Measurements from ENCODE around the gene TRIM2. TPM values are rescaled to one million over a fixed set of nuclear protein-coding genes. Genes with fewer than 3 reads are reported as not detected.
A peak's percentile ranks its signal among the peaks of the same experiment; 100 is the strongest.

TRIM2 gene
- total RNA-seq, 2 experiments from 2014 or later = 1.7 to 2.9 TPM

DNA sequence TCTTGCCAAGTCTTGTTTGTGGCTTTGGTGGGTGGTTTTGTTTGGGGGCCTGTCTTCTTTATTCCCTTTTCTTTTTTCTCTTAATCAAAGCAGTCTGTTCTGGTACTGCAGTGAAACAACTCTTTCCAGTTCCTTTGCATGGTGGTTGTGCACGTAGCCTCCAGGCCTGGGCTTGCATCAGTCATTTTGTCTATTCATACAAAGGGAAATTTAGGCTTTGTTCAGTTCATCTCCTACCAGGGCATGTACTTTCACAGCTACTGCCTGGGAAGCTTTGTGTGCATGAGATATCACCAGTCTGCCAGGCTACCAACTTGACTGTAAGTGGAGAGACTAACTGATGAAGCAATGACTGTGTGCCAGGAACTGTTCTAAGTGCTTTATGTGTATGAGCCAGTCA, 8.5 kb downstream of the TRIM2 start:
- no peak overlapping the region for H3K27ac Mint-ChIP-seq
- H3K4me3 Mint-ChIP-seq = no peak overlapping the region
- ChIA-PET POLR2A (no interaction called here), CTCF (interaction anchor here (1.1 kb wide), 1 partner anchor 277 kb away, joined by 3 read pairs; the partner anchor contains the start of gene FHDC1)
- DNase-seq = no peak
- intact Hi-C loops (cut with micrococcal nuclease) = no loop called here
- H3K36me3 Mint-ChIP-seq = no peaks in the 10 kb centered on the region
- peaks cover 14% of the 10 kb centered on the region for H3K4me1 Mint-ChIP-seq (ENCODE audit: low read depth)
- peaks cover 2% of the 10 kb centered on the region for H3K9me3 Mint-ChIP-seq
- peaks cover 2% of the 10 kb centered on the region for H3K27me3 Mint-ChIP-seq

DNA sequence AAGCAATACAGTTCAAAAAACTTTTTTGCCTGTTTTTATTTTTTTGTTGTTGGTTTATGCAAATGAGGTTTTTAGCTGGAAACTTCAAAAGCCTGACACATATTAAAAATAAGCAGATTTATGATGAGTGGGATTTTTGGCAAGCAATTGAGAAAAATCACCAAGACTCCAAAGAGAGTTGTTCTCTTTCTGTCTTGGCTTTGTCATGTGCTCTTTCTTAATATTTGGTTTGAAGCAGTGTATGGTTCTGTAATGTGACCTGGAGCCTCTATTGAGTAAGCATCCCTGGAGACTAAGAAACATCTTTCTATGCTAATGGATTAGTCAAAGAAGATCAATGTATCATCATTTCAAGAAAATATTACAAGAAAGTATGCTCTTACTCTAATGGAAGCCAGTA, 11.7 kb downstream of the TRIM2 start:
- POLR2A ChIA-PET = no interaction called here
- no peak for DNase-seq
- Mint-ChIP-seq H3K9me3 (peaks cover 2% of the 10 kb centered on the region), H3K36me3 (no peaks in the 10 kb centered on the region), H3K4me1 (ENCODE audit: low read depth) (peaks cover 14% of the 10 kb centered on the region), H3K27ac (no peak overlapping the region), H3K4me3 (no peak overlapping the region), H3K27me3 (peaks cover 2% of the 10 kb centered on the region)
- intact Hi-C loops (cut with micrococcal nuclease) = no loop called here
- CTCF ChIA-PET = no interaction called here

GRCh38 chr4:153216546-153216945, 12.3 kb downstream of the TRIM2 start:
- intact Hi-C loops (cut with micrococcal nuclease) = no loop called here
- POLR2A ChIA-PET = no interaction called here
- Mint-ChIP-seq H3K9me3 (peaks cover 2% of the 10 kb centered on the region), H3K27me3 (peaks cover 2% of the 10 kb centered on the region), H3K4me3 (no peak overlapping the region), H3K4me1 (ENCODE audit: low read depth) (peaks cover 16% of the 10 kb centered on the region), H3K27ac (no peak overlapping the region), H3K36me3 (no peaks in the 10 kb centered on the region)
- no peak for DNase-seq
- CTCF ChIA-PET = no interaction called here

DNA sequence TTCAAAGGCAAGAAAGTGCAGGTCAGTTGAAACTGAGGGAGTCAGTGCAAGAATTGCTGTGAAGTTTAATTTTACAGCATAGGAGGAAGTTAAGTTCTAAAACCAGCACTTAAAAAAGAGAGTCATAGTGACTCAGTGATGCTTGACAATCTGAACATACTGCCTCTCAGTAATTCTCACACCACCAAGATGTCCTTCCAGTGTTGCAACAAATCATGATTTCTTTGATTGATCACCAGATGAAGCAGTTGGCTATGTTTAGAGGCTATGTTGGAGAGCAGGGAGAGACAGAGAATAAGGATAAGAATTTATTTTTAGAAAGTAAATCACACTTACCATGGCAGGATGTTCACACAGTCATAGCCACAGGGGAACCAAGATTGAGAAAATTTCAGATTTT, 13.2 kb downstream of the TRIM2 start:
- Mint-ChIP-seq H3K4me3 (no peak overlapping the region), H3K27me3 (peaks cover 2% of the 10 kb centered on the region), H3K27ac (no peak overlapping the region), H3K9me3 (no peaks in the 10 kb centered on the region), H3K36me3 (no peaks in the 10 kb centered on the region), H3K4me1 (ENCODE audit: low read depth) (peaks cover 17% of the 10 kb centered on the region)
- POLR2A ChIA-PET = no interaction called here
- intact Hi-C loops (cut with micrococcal nuclease) = no loop called here
- DNase-seq = no peak
- CTCF ChIA-PET = no interaction called here

GRCh38 chr4:153218961-153219360, 14.7 kb downstream of the TRIM2 start:
- H3K36me3 Mint-ChIP-seq = peaks cover 1% of the 10 kb centered on the region
- H3K9me3 Mint-ChIP-seq = no peaks in the 10 kb centered on the region
- intact Hi-C loops (cut with micrococcal nuclease) = no loop called here
- no peak for DNase-seq
- ChIA-PET CTCF (no interaction called here), POLR2A (interaction anchor here (0.6 kb wide), 1 partner anchor 11 kb away, joined by 3 read pairs; no protein-coding TSS in a partner anchor)
- H3K27ac Mint-ChIP-seq = no peak overlapping the region
- H3K4me3 Mint-ChIP-seq = no peak overlapping the region
- H3K27me3 Mint-ChIP-seq = peaks cover 2% of the 10 kb centered on the region
- H3K4me1 Mint-ChIP-seq (ENCODE audit: low read depth) = peaks cover 20% of the 10 kb centered on the region

DNA sequence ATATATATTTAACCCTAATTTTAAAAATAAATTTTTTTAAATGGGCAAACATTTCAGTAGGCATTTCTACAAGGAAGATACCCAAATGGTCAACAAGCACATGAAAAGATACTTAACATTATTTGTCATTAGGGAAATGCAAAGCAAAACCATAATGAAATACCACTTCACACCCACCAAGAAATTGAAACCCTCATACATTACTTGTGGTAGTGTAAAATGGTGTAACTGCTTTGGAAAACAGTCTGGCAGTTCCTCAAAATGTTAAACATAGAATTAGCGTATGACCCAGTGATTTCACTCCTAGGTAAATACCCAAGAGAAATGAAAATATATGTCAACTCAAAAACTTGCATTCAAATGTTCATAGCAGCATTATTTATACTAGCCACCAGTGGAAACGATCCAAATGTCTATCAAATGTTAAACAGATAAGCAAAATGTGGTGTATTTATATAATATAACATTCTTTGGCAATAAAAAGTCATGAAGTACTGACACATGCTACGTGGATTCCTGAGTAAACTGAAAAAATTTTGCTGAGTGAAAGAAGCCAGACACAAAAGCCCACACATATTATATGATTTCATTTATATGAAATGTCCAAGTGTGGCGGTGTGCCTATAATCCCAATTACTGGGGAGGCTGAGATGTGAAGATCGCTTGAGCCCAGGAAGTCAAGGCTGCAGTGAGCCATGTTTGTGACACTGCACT, 16.6 kb downstream of the TRIM2 start:
- Mint-ChIP-seq H3K27ac (peak overlapping the region; percentile 42), H3K9me3 (peaks cover 7% of the 10 kb centered on the region), H3K4me3 (no peak overlapping the region), H3K27me3 (peaks cover 2% of the 10 kb centered on the region), H3K36me3 (peaks cover 2% of the 10 kb centered on the region), H3K4me1 (ENCODE audit: low read depth) (peaks cover 36% of the 10 kb centered on the region)
- POLR2A ChIA-PET = no interaction called here
- CTCF ChIA-PET = no interaction called here
- no peak for DNase-seq
- intact Hi-C loops (cut with micrococcal nuclease) = no loop called here

DNA sequence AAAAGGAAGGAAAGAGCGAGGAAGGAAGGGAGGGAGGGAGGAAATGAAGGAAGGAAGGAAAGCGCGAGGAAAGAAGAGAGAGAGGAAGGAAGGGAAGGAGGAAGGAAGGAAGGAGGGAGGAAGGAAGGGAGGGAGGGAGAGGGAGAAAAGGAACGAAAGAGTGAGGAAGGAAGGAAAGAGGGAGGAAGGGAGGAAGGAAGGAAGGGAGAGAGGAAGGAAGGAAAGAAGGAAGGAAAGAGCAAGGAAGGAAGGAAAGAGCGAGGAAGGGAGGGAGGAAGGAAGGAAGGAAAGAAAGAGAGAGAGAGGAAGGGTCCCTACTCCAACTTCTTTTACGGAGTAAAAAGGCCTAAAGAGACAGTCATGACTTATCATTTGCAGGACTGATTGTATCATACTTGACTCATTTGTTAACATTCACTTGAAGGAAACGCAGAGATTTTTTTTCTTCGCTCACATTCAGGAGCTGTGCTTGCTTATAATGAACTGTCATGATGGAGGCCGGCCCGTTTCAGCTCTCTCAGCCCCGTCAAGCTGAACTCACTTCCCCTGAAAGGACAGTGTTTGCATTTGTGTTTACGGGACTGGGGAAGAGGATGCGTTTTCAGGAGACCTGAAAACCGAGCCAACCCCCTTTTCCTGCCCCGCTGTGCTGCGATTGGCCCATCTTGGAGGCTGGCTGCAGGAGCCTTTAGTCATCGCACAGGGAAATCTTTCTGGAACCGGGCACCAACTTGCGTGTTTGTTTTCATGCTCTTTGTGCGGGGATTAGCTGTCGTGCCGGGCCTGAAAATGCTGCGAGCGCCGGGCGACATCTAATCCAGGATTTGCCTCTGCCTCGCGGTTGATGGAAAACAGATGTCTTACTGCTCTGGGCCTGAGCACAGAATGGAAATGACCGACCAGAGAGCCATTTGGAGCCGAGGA, 17.8 kb downstream of the TRIM2 start:
- H3K27ac Mint-ChIP-seq = peak overlapping the region; percentile 36
- peaks cover 42% of the 10 kb centered on the region for H3K4me1 Mint-ChIP-seq (ENCODE audit: low read depth)
- ChIA-PET POLR2A (no interaction called here), CTCF (no interaction called here)
- peak; percentile 56 for DNase-seq
- H3K9me3 Mint-ChIP-seq = peaks cover 7% of the 10 kb centered on the region
- intact Hi-C loops (cut with micrococcal nuclease) = loop anchor here (1.0 to 2.0 kb wide), 4 partner anchors 15 to 63 kb away; no protein-coding TSS in a partner anchor
- H3K4me3 Mint-ChIP-seq = peak overlapping the region; percentile 79
- H3K36me3 Mint-ChIP-seq = peaks cover 2% of the 10 kb centered on the region
- H3K27me3 Mint-ChIP-seq = no peaks in the 10 kb centered on the region

GRCh38 chr4:153222707-153223426, 18.6 kb downstream of the TRIM2 start:
- POLR2A ChIA-PET = no interaction called here
- peak; percentile 41 for DNase-seq

GRCh38 chr4:153223427-153223801, 19.2 kb downstream of the TRIM2 start:
- Mint-ChIP-seq H3K36me3 (peaks cover 2% of the 10 kb centered on the region), H3K9me3 (peaks cover 7% of the 10 kb centered on the region), H3K4me1 (ENCODE audit: low read depth) (peaks cover 41% of the 10 kb centered on the region), H3K4me3 (peak overlapping the region; percentile 74), H3K27ac (peak overlapping the region; percentile 11), H3K27me3 (no peaks in the 10 kb centered on the region)
- DNase-seq = no peak
- CTCF ChIA-PET = interaction anchor here (0.7 to 1.5 kb wide), 4 partner anchors 10 to 351 kb away, joined by 3 to 6 read pairs (median 3); no protein-coding TSS in a partner anchor
- intact Hi-C loops (cut with micrococcal nuclease) = loop anchor here (2.0 kb wide), 3 partner anchors 13 to 65 kb away; no protein-coding TSS in a partner anchor
- POLR2A ChIA-PET = no interaction called here

More at GRCh38 chr4:153222707-153223426, 18.6 kb downstream of the TRIM2 start:
- CTCF ChIA-PET = interaction anchor here (0.6 to 1.5 kb wide), 3 partner anchors 15 to 352 kb away, joined by 3 to 6 read pairs (median 3); no protein-coding TSS in a partner anchor
- peaks cover 2% of the 10 kb centered on the region for H3K36me3 Mint-ChIP-seq
- peak overlapping the region; percentile 79 for H3K4me3 Mint-ChIP-seq
- intact Hi-C loops (cut with micrococcal nuclease) = loop anchor here (1.0 to 2.0 kb wide), 4 partner anchors 14 to 64 kb away; no protein-coding TSS in a partner anchor
- peaks cover 41% of the 10 kb centered on the region for H3K4me1 Mint-ChIP-seq (ENCODE audit: low read depth)
- no peaks in the 10 kb centered on the region for H3K27me3 Mint-ChIP-seq
- peaks cover 7% of the 10 kb centered on the region for H3K9me3 Mint-ChIP-seq
- peak overlapping the region; percentile 36 for H3K27ac Mint-ChIP-seq

DNA sequence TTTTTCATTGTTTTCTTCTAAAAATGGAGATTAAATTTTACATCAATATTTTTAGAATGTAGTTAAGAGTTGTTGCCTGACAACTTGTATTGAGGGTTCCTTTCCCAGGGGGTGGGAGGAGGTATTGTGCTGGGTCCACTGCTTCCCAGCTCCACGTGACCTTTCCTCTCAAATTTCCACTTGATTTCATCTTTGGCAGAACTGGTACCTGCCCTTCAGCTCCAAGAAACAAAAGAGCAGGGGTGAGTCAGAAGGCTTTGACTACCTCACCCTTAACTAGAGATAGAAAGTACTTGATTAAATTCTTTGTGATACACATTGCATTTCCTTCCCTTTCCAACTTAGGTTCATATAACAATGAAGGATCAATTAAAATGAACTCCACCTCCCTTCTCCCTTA, 19.7 kb downstream of the TRIM2 start:
- Mint-ChIP-seq H3K27me3 (peaks cover 1% of the 10 kb centered on the region), H3K27ac (peak overlapping the region; percentile 2), H3K36me3 (peaks cover 2% of the 10 kb centered on the region), H3K4me3 (peak overlapping the region; percentile 57), H3K4me1 (ENCODE audit: low read depth) (peaks cover 45% of the 10 kb centered on the region), H3K9me3 (peaks cover 7% of the 10 kb centered on the region)
- ChIA-PET CTCF (interaction anchor here (0.8 to 1.5 kb wide), 4 partner anchors 9 to 140 kb away, joined by 3 to 6 read pairs (median 3); no protein-coding TSS in a partner anchor), POLR2A (no interaction called here)
- intact Hi-C loops (cut with micrococcal nuclease) = loop anchor here (2.0 kb wide), 3 partner anchors 13 to 65 kb away; no protein-coding TSS in a partner anchor
- DNase-seq = no peak

GRCh38 chr4:153224474-153224873, 20.2 kb downstream of the TRIM2 start:
- ChIA-PET POLR2A (no interaction called here), CTCF (interaction anchor here (0.8 kb wide), 1 partner anchor 141 kb away, joined by 3 read pairs; no protein-coding TSS in a partner anchor)
- Mint-ChIP-seq H3K4me3 (peak overlapping the region; percentile 57), H3K27ac (peak overlapping the region; percentile 2), H3K27me3 (peaks cover 1% of the 10 kb centered on the region), H3K4me1 (ENCODE audit: low read depth) (peaks cover 45% of the 10 kb centered on the region), H3K36me3 (peaks cover 2% of the 10 kb centered on the region), H3K9me3 (peaks cover 7% of the 10 kb centered on the region)
- DNase-seq = no peak
- intact Hi-C loops (cut with micrococcal nuclease) = no loop called here

All from activated CD4-positive, alpha-beta memory T cell treated with anti-CD3 and anti-CD28 coated beads for 36 hours (primary cell).